Stimulated activated CD4-positive, alpha-beta T cell treated with anti-CD3 and anti-CD28 coated beads, Interleukin-12 subunit alpha, Interleukin-12 subunit beta, amount 100 ng/mL, for 48 hours (primary cell): ENCODE data around the gene GNAI3.
A peak's percentile ranks its signal among the peaks of the same experiment; 100 is the strongest.

Experiments
- DNase-seq, 3 donors: peaks; one replicate each; pipeline ENCODE4 v3.0.0-alpha.2; 2020; ENCODE audit warnings: low read depth in 2 of 3, low spot score in 1 of 3

GNAI3 gene

GRCh38 chr1:109592916-109593315 is 44.5 kb downstream of the GNAI3 start:
- no peak for DNase-seq

- DNase-seq = no peak
Measured at GRCh38 chr1:109595531-109595930, 47.1 kb downstream of the GNAI3 start.

GRCh38 chr1:109598156-109598555 is 49.7 kb downstream of the GNAI3 start:
- no peak for DNase-seq

GRCh38 chr1:109598655-109599054 is 50.2 kb downstream of the GNAI3 start:
- DNase-seq = no peak

GRCh38 chr1:109603229-109603628 is 54.8 kb downstream of the GNAI3 start:
- DNase-seq = no peak

GRCh38 chr1:109605381-109605780 is 57.0 kb downstream of the GNAI3 start:
- DNase-seq = no peak

GRCh38 chr1:109609881-109610280 is 61.5 kb downstream of the GNAI3 start:
- no peak for DNase-seq

- no peak for DNase-seq
Measured at GRCh38 chr1:109610609-109611307, 62.3 kb downstream of the GNAI3 start.

- no peak for DNase-seq
Measured at GRCh38 chr1:109611308-109611990, 63.0 kb downstream of the GNAI3 start.

- no peak for DNase-seq
Measured at GRCh38 chr1:109613361-109614147, 65.1 kb downstream of the GNAI3 start.

GRCh38 chr1:109615879-109616278 is 67.5 kb downstream of the GNAI3 start:
- no peak for DNase-seq

- no peak for DNase-seq
Measured at GRCh38 chr1:109616391-109616790, 68.0 kb downstream of the GNAI3 start.

GRCh38 chr1:109617291-109617801 is 68.9 kb downstream of the GNAI3 start:
- no peak for DNase-seq

- DNase-seq = no peak
Measured at GRCh38 chr1:109618661-109619575, 70.5 kb downstream of the GNAI3 start.

GRCh38 chr1:109619576-109620400 is 71.4 kb downstream of the GNAI3 start, which contains the start of the genes AMPD2 and GNAT2:
TSS of gene AMPD2 (plus strand) at chr1:109619837. CDS start at chr1:109621176, 1,339 bp downstream.
TSS of gene GNAT2 (minus strand) at chr1:109619616. CDS start at chr1:109612870, 6,746 bp downstream.
- DNase-seq = peak; percentile 55 to 69 (median 64)

- no peak for DNase-seq
Measured at GRCh38 chr1:109620401-109620791, 72.0 kb downstream of the GNAI3 start.

- peak; percentile 92 to 97 (median 95) for DNase-seq
Measured at GRCh38 chr1:109620841-109621286, 72.4 kb downstream of the GNAI3 start.

GRCh38 chr1:109621379-109622136 is 73.1 kb downstream of the GNAI3 start:
- DNase-seq = no peak
